Esophagus mucosa (tissue), 1 donor: ENCODE results near the gene ARID1B. TPM values are rescaled to one million over a fixed set of nuclear protein-coding genes. Genes with fewer than 3 reads are reported as not detected.

Source experiments
- ATAC-seq: fragments of 200-7000 bp; cut with Tn5 transposase; one replicate; pipeline ENCODE4 v1.9.1; 2020
- total RNA-seq: library from RNA; stranded (reverse); gene quantifications from one replicate; pipeline ENCODE4 v1.2.4, GENCODE V29; 2023
- donor health status: DM: yes; HTN: yes; CAD: no.

ARID1B gene
- total RNA-seq, 1 donor from 2014 or later, result 45.7 TPM

DNA sequence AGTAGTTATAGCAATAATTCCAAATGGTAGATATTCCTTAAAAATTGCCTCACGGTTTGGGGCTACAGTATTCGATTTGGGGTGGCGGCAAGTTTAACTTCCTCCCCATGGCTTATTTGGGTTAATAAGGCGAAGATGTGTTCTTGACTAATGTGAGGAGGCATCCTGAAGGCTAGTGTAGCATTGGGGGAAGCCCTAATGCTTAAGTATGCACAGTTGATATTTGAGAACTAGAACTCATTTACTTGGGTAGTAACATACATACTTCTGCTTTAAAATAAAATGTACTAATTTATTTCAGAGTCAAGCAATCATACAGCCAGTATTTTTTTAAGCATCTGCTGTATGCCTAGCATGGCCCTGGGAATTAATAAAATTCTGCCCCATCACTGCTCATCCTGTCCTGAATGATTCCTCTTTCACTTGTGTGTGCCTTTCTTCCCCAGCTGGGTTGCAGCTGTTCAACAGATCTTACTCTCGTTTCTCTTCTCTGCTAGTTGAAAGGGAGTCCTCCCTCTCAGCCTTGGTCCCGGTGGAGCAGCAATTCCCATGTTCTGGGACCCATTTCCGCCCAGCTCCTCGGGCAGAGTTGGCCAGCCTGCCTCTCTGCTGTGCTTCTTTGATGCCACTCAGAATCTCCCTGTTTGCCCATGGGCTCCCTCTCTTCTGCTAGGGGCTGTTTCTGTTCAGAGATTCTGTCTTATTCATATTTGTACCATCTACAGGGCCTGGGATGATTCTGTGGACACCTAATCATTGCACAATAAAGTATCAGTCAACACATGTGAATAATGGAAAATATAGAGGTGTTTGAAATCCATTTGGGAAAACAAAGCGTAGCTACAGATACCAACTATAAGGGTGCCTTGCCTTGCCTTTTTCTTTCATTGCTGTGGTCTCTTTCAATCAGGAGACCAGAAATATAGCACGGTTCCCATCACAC, 104.8 kb downstream of the ARID1B start:
- no peak for ATAC-seq

DNA sequence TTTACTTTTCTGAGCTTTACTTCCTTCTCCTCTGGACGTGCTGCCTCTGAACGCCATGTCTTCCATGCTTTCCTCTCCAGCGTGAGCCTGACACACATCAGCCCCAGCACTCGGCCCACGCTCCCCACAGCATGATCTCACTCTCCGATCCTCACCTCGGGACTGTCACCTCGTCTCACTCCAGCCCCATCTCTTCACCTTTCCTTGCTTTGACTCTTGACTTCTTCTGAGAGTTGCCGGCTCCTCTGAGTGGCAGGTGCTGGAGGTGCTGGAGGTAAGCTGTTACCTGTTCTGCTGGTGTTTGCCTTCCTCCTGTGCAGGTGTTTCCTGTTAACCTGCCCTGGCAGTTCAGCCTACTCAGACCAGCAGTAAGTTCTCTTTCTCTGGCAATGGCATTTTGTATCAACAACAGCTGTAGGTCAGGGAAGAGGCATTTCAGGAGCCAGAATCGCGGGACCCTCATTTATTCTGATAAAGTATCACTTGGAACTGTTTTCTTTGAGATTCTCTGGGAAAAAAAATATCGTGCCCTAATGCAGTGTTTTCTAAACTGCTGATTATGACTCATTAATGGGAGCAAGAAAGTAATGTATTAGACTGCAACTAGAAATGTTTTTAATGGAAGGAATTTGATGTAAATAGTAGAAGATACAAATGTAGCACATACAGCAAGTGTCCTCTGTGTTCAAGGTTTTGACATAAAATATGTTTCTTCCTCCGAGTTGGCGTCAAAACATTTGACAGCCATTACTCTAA, 106.5 kb downstream of the ARID1B start:
- ATAC-seq, result peak; percentile 90

DNA sequence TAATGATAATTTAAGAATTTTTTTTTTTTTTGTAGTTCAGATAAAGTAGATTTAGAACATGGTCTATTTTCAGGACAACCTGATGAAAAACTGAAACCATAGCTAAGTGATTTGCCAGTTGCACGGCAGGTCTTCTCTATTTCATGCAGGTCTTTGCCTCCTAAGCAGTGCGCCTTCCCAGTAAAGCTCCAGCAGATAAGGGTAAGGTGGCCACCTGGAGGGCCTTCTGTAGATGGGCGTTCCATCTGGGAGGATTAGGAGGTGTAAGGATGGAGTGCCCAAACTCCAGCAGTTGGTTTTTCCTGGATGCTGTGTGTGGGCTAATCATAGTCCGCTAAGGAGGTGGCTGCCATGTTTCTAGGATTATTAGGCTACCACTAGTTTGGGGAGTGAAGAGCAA, 107.1 kb downstream of the ARID1B start:
- ATAC-seq, result no peak

DNA sequence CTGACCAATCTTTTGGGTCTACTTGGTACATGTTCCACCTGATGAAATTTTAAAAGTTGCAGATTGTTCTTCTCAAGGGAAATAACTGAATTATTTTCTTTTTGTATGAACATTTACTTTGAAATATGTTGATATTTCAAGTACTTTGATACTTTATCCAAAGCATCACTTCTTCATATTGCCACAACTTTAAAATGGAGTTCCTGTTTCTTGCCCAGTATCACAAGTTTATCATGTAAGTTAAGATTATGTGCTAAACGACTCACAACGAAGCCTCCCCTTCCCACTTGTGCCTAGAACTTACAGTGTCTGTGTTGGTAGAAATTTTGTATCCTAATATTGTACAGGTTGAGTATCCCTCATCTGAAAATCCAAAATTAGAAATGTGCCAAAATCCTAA, 108.4 kb downstream of the ARID1B start:
- ATAC-seq, result no peak

DNA sequence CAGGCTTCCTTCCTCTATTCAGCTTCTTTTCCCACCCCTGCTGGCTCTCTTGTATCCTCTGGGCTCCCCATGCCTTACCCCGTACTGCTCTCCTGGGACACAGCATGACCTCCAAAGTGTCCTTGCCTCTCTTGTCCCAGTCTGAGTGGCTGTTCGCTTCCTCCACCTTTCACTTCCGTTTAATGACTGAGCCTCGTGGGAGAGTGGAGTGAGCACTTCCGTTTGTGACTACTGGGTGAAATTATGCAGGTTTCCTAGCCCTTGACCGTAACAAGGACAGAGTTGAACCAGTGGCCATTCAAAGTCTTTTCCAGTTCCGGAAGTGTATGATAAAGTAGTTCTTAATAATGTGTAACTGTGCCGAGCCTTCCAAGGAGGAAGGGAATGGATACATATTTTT, 109.2 kb downstream of the ARID1B start:
- peak; percentile 14 for ATAC-seq

DNA sequence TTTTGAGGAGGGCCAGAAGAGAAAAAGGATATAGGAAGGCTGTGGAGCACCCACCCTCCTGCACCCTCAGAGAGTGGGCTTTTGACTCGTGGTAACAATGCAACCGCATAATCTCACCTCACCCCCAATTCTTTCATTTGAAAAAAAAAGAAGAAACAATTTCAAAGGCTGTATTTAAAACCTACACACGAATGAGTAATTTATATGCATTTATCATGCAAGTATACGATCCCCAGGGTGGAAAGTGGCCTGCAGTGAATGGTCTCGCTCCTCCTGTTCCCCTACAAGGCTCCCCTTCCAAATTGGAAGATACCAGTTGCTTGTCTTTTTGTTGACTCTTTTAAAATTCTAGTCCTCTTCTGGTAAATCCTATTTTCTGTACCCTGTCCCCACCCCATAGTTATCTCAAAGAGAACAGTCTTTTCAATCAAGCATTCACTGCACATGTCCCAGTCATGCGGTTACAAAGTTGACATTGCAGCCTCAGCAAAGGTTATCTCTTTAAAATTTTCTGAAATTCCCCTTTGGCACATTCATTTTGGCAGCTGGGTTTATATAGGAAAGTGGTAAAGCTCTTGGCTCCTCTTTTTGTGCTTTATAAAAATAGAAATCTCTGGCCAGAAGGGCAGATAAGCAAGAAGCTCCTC, 110.6 kb downstream of the ARID1B start:
- ATAC-seq, result no peak

DNA sequence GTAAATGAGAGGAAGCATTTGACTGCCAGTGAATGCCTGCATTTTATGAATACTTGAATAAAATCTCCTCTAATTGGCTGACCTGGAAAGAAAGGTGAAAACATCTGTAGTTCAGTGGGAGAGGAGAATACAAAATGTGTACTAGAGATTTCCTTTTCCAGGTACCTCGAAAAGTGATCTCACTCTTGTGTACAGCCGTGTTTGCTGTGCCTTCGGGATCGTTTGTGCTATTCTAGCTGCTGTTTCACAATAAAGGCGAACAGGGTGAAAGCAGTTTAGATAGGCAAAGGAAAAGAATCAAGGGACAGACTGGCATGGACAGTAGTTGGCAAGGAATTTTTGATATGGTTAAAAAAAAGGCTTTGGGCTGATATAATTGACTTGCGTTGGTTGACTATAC, 112.3 kb downstream of the ARID1B start:
- ATAC-seq, result no peak

DNA sequence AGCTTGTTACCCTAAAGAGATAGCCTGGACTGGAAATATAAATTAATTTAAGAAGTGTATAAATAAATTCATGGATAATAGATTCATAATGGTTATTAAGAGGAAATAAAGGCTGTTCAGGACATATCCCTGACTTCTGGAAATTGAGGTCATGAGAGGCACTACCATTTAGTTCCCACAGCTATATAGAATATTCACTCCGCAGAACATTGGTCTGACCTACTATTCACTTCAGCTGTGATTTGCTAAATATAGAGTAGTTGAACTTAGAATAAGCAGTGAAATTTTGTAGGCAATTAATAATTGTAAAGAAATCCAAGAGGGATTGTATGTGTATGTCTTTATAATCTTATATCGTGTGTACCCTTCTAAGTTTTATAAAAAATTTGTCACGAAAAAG, 112.8 kb downstream of the ARID1B start:
- no peak for ATAC-seq

DNA sequence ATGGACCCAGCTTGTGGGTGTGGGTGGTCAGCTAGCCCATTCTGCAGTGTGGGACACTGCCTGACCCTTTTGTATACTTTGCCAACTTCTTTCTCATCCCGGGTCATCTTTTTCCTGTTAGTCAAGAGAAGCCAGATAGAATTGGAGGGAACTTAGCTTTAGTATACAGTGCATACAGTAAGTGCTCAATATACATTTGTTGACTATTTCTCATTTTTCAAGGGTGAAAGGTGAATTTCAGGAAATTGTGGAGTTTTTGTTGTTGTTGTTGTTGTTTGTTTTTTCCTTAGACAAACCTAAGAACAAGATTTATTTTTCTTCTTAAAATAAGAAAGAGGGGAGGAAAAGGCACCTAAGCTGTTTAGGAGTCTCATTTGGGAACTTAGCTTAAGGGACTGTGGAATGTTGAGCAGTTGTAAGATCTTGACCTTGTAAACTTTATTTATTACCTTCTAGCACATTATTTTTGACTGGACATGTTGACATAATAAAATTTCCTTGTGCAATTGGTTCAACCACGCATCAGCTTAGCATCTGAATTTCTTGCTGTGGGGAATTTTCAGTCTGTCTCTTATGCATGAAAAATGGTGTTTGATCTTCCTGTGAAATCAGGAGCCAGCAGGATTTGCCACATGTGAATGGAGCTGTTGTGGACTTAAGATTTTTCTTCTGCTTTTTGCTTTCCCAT, 113.6 kb downstream of the ARID1B start:
- no peak for ATAC-seq

DNA sequence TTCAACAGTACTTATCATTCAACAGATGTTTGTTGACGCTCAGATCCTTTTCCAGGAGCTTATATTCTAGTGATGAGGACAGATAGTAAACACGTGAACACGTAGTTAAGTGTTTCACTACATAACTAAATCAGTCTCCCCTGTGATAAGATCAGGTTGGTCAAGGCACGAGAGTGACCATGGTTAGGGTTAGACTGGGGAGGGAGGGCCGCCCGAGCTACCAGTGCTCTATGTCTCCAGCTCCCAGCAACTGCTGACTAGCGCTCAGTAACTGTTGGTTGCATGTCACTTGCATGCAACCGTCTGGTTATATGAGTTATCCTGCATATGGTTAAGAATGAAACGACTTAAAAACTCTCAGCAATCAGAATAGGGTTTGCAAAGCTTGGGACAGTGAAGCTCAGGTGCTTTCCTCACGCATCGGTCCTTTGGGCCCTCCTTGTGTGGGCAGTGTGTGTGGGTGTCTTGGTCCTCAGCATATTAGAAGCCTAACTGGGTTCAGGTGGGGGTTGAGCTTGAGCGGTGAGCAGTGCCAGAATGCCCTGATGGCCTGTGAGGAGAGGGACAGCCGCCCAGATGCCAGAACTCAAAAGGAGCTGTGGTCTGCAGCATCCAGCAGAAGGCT, 120.8 kb downstream of the ARID1B start:
- ATAC-seq, result no peak

DNA sequence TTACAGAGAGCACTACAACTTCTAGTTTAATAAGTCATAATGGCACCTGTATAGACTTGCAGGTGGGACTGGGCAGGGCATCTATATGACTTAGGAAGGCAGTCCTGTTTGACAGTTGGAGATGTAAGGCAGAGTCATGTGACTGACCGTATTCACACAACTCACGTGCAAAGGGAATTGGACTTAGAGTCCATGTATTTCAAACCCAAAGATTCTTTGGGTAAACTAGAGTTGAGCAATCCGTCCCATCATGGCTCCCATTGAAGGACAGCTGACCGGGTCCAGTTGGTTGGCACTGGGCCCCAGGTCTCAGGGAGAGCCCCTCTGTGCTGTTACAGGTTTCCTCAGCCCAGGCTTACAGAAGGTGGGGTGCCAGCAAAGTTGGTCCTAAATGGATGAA, 121.9 kb downstream of the ARID1B start:
- ATAC-seq, result peak; percentile 13

DNA sequence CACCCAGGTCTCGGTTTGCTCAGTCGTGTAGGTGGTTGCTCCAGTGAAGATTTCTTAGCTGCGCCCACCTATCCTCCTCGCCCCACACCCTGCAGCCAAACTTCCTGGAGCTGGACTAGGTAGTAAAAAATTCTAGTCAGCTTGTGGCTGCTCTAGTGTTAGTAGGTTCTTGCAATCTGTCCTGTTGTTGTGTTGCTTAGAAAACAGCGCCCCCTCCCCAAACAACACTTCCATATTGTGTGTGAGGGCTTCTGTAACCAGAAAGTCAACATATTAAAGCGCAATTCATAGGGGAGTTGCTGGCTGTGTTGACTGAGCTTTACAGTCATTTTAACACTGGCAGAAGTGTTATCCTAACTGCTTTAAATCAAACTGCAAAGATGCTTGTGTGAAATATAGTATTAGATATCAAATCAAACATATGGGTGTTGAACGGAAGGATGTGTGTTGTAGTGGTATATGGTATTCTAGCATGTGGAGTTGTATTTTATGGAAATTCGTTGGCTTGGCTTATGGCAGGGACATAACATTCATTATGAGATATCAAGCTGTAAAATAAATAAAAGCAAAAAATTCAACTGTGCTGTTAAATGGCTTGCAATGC, 122.5 kb downstream of the ARID1B start:
- no peak for ATAC-seq

DNA sequence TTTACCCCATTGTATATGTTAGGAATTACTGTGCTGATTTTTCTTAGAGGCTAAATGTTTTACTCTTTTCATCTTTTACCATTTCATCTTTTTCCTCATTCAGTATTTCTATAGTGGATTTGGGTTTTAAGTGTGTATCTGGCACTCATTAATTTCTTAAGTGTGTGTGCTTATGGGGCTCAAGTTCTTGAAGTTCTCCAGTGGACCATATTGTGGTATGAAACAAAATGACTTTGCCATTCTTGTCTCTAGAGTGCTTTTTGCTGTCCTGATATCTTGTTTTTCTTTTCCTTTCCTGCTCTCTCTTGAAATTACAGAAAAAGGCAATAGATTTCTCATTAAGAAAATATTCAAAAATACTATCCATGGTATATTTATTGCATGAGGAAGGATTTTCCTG, 123.1 kb downstream of the ARID1B start:
- ATAC-seq, result no peak

DNA sequence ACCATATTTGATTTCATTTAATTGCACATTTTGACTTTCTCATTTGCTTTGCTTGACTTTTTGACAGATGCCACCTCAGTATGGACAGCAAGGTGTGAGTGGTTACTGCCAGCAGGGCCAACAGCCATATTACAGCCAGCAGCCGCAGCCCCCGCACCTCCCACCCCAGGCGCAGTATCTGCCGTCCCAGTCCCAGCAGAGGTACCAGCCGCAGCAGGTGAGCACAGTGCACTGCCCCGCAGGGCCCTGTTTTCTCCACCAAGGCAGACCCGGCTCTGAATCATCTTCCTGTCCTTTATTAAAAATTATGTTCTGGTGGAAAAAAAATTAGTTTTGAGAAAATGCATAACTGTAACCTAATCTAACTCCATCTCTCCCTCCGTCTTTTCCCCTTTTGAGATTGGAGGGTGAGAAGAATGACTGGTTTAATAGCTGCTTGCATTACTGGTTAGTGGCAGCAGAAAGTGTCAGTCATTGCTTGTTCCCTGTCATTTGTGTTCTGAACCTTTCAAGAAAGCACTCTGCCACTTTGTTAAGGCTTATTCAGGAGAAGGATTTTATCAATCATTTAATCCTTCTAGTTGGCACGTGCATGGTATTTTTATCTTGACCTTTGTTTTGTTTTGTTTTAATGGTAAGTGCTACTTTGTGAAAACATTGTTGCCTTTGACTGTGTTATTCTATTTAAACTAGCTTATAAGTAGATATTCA, 124.3 kb downstream of the ARID1B start:
- no peak for ATAC-seq

DNA sequence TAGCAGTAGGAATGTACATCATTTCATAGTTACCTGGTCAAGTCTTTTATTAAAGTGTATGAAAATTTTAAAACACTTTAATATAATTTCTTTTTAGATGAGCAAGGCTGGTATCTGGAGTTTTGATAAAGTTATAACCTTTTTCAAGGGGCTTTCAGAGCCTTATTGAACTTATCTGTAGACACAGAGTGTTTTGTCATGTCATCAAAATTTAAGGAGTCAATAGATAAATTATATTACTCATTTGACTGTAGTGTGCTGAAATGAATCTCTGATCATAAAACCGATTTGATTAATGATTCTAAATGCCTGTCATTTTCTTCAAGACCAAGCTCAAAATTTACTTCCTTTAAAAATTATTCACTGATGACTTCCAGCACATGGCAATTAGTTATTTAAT, 125.6 kb downstream of the ARID1B start:
- ATAC-seq, result no peak

DNA sequence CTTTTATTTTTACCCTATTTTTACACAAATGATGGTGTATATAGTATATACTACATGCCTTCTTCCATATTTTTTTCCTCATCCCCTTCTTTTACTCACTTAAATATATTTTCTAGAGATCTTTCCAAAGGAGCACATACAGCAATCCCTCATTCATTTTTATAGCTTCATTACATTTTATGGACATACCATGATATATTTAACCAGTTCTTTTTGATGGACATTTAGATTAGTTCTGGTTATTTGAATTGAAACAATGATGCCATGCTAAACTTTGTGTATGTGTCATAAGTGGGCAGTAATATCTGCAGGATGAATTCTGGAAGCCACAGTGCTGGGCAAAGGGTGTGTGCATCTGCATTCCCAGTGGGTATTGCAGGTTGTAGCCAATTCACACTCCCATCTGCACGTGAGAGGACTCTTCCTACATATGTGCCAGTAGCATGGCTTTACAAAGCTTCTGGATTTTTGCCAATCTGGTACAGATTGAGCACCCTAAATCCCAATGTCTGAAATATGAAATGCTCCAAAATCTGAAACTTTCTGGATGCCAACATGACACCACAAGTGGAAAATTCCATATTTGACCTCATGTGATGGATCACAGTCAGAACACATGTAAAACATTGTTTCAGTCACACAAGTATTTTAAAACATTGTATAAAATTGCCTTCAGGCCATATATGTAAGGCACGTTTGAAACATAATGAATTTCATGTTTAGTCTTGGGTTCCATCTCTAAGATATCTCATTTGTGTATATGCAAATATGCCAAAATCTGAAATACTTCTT, 127.2 kb downstream of the ARID1B start:
- ATAC-seq, result no peak

DNA sequence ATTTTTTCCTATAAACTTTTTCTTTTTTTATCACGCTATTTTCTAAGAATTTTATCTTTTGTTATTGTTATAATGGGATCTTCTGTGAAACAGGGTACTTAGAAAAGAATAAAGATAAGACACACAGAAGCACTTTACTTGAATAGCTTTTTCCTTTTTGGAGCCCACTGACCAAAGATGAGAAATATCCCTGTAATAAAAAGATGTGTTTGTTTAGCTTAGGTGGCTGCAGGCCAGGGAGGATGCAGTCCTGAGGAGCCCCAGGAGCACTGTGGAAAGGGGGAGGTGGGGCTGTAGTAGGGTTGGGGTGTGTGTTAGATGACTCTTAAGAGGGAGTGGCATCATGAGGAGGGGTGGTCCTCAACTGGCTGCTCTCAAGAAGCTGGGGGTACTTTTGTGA, 128.6 kb downstream of the ARID1B start:
- ATAC-seq, result no peak

DNA sequence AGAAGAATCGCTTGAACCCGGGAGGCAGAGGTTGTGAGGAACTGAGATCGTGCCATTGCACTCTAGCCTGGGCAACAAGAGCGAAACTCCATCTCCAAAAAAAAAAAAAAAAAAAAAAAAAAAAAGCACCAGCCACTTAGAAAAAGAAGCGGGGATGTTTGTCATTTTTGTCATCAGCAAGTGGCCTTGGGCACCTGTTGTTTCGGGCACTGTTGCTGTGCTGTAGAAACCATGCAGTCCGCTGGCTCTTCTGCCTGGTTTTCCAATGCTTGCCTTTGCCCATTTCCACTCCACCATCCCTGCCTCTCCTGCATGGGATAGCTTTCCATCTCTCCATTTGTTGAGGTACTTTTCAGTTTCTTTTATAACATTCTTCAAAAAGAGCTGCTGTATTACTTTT, 129.3 kb downstream of the ARID1B start:
- no peak for ATAC-seq

DNA sequence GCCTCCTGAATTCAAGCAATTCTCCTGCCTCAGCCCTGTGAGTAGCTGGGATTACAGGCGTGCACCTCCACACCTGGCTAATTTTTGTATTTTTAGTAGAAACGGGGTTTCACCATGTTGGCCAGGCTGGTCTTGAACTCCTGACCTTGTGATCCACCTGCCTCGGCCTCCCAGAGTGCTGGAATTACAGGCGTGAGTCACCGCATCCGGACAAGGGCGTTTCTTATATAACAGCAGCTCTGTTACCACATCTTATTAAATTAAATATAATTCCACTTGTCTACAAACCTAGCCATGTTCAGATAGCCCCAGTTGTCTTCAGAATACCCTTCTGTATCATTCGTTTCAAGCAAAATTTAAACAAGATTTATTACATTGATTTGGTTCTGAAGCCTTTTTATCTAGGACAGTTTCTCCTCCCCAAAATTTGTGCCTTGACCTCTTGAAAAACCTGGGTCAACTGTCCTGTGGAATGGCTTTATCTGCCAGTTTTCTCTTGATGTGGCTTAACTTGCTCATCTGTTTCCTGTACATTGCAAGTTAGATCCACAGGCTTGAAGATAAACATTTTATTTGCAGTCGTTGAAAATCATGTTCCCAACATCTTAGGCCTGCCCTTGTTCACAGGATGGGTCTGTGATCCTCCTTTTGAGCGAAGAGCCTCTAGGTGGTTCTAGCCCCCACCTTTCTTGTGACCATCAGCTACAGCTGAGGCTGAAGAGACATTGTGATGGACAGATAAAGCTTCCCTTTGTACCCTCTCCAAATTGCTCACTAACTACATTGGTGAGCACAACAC, 132.2 kb downstream of the ARID1B start:
- ATAC-seq, result no peak

DNA sequence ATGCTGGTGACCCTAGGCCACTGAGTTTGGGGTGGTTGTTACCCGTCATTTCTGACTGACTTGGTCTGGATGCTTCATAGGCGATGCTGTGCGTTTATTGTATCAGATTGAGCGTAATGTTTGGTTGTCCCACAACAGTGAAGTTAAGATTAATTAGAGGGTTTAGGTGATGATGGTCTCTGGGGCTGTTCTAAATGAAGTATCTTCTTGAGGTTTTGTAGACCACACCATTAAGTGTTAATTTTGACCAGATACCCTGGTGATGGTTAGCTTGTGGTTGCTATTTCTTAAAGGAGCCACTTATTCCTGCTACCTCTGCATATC, 132.8 kb downstream of the ARID1B start:
- no peak for ATAC-seq
